IPS-20b (cell line): Measurements from ENCODE around the gene CTDP1.
"Not testable (repeated sequence)": the region's sequence is repeated elsewhere in the genome, so short reads cannot be mapped to it uniquely, and the experiment has no call there.

ENCODE experiments used
- H3K27ac ChIP-seq: one replicate; pipeline ENCODE4 v1.5.1; 2013; ENCODE audit warnings: low read length
- H3K27me3 ChIP-seq: 2 replicates; pipeline ENCODE4 v1.6.1; 2013; ENCODE audit warnings: mild to moderate bottlenecking, low read length, inconsistent platforms; ENCODE audit not compliant: insufficient read depth
- H3K36me3 ChIP-seq: 2 replicates; pipeline ENCODE4 v1.6.1; 2013; ENCODE audit warnings: low read depth, mild to moderate bottlenecking, inconsistent platforms, low read length, moderate library complexity; ENCODE audit not compliant: insufficient read depth
- H3K4me1 ChIP-seq: 2 replicates; pipeline ENCODE4 v1.6.1; 2013; ENCODE audit warnings: mild to moderate bottlenecking, control low read depth, inconsistent platforms, low read length, moderate library complexity; ENCODE audit not compliant: insufficient read depth
- H3K4me3 ChIP-seq: 2 replicates; pipeline ENCODE4 v1.5.1; 2013; ENCODE audit warnings: mild to moderate bottlenecking, low read length, inconsistent platforms
- H3K9ac ChIP-seq: 2 replicates; pipeline ENCODE4 v1.6.1; 2013; ENCODE audit warnings: low read depth, mild to moderate bottlenecking, inconsistent platforms, low read length, moderate library complexity
- H3K9me3 ChIP-seq: 2 replicates; pipeline ENCODE4 v1.6.1; 2013; ENCODE audit warnings: mild to moderate bottlenecking, low read depth, low read length, inconsistent platforms; ENCODE audit not compliant: insufficient read depth

Gene CTDP1

DNA sequence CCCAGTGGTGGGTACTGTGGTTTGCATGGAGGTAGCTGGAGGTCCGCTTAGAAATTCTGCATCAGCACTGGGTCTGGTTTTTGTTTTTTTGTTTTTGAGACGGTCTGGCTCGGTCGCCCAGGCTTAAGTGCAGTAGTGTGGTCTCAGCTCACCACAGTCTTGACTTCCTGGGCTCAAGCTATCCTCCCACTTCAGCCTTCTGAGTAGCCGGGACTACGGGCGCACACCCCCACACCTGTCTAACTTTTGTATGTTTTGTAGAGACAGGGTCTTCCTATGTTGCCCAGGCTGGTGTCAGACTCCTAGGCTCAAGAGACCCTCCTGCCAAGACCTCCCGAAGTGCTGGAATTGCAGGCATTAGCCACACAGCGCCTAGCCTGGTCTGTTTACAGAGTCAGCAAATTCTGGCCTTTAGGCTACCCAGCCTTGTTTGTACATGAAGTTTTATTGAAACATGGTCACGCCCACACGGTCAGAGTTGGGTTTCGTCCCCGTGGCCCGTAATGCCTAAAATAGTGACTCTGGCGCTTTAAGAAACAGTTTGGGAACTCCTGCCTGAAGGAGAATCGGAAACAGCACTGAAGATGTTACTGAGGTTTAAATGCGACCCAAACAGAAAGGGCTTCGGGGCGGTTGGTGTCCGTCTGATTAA is 32.7 kb downstream of the CTDP1 start:
- Histone ChIP-seq H3K9me3 (no peaks in the 10 kb centered on the region), H3K36me3 (peaks cover 74% of the 10 kb centered on the region), H3K4me1 (no peaks in the 10 kb centered on the region), H3K9ac (no peak overlapping the region), H3K27me3 (no peaks in the 10 kb centered on the region), H3K4me3 (no peak overlapping the region), H3K27ac (no peak overlapping the region)

DNA sequence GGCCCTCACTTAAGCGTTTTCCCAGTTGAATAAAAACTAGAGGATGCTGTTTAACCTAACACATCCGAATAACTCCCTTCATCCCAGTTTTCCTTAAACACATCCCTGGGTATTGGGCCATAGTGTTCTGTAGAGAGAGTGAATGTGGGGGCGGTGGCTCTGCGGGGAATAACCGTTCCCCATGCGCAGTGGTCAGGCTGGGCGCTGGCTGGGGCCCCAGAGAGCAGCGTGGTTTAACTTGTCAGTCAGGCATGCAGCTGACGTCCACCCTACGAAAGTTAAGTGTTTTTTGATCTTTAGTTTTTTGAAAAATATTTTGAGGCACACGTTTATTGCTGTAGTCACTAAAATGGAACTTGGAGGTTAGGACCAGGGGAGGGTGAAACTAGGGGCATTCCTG is 33.7 kb downstream of the CTDP1 start:
- Histone ChIP-seq H3K9ac (no peak overlapping the region), H3K4me1 (no peaks in the 10 kb centered on the region), H3K27ac (no peak overlapping the region), H3K36me3 (peaks cover 72% of the 10 kb centered on the region), H3K9me3 (no peaks in the 10 kb centered on the region), H3K4me3 (no peak overlapping the region), H3K27me3 (no peaks in the 10 kb centered on the region)

DNA sequence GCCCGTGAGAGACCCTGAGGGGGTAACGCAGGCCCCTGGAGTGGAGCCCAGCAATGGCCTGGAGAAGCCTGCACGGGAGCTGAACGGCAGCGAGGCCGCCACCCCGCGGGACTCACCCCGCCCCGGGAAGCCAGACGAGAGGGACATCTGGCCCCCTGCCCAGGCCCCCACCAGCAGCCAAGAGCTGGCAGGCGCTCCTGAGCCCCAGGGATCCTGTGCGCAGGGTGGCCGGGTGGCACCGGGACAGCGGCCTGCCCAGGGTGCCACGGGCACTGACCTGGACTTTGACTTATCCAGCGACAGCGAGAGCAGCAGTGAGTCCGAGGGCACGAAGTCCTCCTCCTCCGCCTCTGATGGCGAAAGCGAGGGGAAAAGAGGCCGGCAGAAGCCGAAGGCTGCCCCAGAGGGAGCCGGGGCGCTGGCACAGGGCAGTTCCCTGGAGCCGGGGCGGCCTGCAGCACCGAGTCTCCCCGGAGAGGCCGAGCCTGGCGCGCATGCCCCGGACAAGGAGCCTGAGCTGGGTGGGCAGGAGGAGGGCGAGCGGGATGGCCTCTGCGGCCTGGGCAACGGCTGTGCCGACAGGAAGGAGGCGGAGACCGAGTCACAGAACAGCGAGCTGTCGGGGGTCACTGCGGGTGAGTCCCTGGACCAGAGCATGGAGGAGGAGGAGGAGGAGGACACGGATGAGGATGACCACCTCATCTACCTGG is 35.1 kb downstream of the CTDP1 start:
- H3K9ac ChIP-seq: no peak overlapping the region
- peaks cover 75% of the 10 kb centered on the region for H3K36me3 ChIP-seq
- H3K27me3 ChIP-seq: no peaks in the 10 kb centered on the region
- H3K9me3 ChIP-seq: no peaks in the 10 kb centered on the region
- no peaks in the 10 kb centered on the region for H3K4me1 ChIP-seq
- H3K27ac ChIP-seq: no peak overlapping the region
- H3K4me3 ChIP-seq: no peak overlapping the region

DNA sequence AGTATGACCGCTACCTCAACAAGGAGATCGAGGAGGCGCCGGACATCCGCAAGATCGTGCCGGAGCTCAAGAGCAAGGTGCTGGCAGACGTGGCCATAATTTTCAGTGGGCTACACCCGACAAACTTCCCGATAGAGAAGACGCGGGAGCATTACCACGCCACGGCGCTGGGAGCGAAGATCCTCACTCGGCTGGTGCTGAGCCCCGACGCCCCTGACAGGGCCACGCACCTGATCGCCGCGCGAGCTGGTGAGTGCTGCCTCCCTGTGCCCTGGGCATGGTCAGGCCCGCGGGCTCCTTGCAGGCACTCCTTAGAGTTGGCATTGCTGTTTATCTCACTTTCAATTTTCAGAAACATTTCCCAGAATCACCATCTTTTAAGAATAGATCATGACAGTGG is 35.7 kb downstream of the CTDP1 start:
- Histone ChIP-seq H3K4me3 (no peak overlapping the region), H3K36me3 (peaks cover 73% of the 10 kb centered on the region), H3K27ac (no peak overlapping the region), H3K27me3 (no peaks in the 10 kb centered on the region), H3K9ac (no peak overlapping the region), H3K9me3 (no peaks in the 10 kb centered on the region), H3K4me1 (no peaks in the 10 kb centered on the region)

DNA sequence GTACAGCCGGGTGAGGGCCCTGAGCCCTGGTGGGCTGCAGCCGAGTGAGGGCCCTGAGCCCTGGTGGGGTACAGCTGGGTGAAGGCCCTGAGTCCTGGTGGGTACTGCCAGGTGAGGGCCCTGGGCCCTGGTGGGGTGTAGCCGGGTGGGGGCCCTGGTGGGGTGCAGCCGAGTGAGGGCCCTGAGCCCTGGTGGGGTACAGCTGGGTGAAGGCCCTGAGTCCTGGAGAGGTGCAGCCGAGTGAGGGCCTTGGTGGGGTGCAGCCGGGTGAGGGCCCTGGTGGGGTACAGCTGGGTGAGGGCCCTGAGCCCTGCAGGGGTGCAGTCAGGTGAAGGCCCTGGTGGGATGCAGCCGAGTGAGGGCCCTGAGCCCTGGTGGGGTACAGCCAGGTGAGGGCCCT is 37.5 kb downstream of the CTDP1 start:
- H3K4me3 ChIP-seq: no peak overlapping the region
- no peaks in the 10 kb centered on the region for H3K9me3 ChIP-seq
- peaks cover 79% of the 10 kb centered on the region for H3K36me3 ChIP-seq
- no peak overlapping the region for H3K27ac ChIP-seq
- no peaks in the 10 kb centered on the region for H3K4me1 ChIP-seq
- no peak overlapping the region for H3K9ac ChIP-seq
- H3K27me3 ChIP-seq: no peaks in the 10 kb centered on the region

DNA sequence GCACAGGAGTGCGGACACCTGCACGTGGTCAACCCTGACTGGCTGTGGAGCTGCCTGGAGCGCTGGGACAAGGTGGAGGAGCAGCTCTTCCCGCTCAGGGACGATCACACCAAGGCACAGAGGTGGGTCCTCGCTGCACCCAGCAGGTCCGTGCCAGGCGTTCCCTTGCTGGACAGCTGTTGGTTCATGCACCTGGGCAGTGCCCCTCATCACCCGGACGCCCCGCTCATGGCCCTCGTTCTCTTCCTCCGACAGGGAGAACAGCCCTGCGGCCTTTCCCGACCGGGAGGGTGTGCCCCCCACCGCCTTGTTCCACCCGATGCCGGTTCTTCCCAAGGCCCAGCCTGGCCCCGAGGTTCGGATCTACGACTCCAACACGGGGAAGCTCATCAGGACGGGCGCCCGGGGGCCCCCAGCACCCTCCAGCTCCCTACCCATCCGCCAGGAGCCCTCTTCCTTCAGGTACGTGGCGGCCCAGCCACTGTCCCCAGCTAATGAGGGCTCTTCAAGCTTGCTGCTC is 38.0 kb downstream of the CTDP1 start:
- Histone ChIP-seq H3K4me3 (no peak overlapping the region), H3K27ac (no peak overlapping the region), H3K4me1 (no peaks in the 10 kb centered on the region), H3K27me3 (no peaks in the 10 kb centered on the region), H3K9ac (no peak overlapping the region), H3K36me3 (peaks cover 80% of the 10 kb centered on the region), H3K9me3 (no peaks in the 10 kb centered on the region)

DNA sequence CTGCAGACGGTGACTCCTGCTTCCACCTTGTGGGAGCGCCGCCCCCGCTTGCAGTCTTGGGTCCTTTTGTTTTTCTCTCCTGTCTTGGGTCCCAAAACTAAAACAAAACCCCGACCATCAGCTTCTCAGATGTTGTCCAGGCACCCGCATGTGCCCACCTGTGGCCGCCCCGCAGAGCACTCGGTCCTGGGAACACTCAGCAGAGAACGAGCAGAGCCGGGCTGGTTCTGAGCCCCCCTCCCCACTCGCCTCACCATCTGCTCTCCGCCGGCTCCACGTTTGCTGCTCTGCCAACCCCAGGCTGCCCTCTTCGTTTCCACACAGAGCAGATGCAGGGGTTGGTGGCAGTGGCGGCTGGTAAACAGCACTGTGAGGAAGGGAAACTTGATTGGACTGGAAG is 38.5 kb downstream of the CTDP1 start:
- Histone ChIP-seq H3K4me3 (no peak overlapping the region), H3K9ac (no peak overlapping the region), H3K27ac (no peak overlapping the region), H3K4me1 (no peaks in the 10 kb centered on the region), H3K9me3 (no peaks in the 10 kb centered on the region), H3K36me3 (peaks cover 81% of the 10 kb centered on the region), H3K27me3 (no peaks in the 10 kb centered on the region)

DNA sequence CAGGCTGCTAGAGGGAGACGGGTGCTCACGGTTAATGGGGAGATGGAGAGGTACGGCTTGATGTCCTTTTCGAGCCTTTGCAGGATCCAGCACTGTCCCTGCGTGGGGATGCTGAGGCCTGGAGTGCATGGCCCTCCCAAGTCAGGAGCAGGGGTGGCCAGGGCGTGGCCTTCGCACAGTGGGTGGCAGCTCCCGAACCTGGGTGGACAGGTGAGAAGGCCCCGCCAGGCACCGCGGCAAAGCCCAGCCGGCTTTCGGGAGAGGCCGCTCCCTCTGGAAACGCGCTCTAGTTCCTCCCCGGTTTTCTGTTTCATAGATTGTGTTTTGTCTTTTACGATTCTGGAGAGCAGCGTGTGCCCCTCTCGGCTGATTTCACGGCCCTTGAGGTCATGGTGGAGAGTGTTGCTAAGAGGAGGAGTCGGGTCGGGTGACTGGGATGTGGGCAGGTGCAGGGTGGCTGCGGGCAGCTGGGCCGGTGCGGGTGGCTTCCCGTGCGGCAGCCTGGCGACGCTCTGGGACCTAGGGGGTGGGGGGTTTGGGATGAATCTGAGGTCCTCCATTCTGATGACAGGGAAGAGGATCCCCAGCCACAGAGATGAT is 39.4 kb downstream of the CTDP1 start:
- Histone ChIP-seq H3K4me3 (no peak overlapping the region), H3K36me3 (peaks cover 80% of the 10 kb centered on the region), H3K9ac (no peak overlapping the region), H3K27ac (no peak overlapping the region), H3K4me1 (no peaks in the 10 kb centered on the region), H3K27me3 (no peaks in the 10 kb centered on the region), H3K9me3 (no peaks in the 10 kb centered on the region)

DNA sequence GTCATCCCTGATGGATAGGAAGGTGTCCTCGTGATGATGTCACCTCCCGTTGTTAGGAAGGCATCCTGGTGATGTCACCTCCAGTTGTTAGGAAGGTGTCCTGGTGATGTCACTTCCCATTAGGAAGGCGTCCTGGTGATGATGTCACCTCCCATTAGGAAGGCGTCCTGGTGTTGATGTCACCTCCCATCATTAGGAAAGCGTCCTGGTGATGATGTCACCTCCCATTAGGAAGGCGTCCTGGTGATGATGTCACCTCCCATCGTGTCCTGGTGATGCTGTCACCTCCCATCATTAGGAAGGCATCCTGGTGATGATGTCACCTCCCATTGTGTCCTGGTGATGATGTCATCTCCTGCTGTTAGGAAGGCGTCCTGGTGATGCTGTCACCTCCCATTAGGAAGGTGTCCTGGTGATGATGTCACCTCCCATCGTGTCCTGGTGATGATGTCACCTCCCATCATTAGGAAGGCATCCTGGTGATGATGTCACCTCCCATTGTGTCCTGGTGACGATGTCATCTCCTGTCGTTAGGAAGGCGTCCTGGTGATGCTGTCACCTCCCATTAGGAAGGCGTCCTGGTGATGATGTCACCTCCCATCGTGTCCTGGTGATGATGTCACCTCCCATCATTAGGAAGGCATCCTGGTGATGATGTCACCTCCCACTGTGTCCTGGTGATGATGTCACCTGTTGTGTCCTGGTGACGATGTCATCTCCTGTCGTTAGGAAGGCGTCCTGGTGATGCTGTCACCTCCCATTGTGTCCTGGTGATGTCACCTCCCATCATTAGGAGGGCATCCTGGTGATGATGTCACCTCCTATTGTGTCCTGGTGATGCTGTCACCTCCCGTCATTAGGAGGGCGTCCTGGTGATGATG is 40.1 kb downstream of the CTDP1 start:
- not testable (repeated sequence) for H3K4me1 ChIP-seq, H3K9ac ChIP-seq, H3K27ac ChIP-seq, H3K27me3 ChIP-seq, H3K4me3 ChIP-seq, H3K9me3 ChIP-seq
- H3K36me3 ChIP-seq: peaks cover 74% of the 10 kb centered on the region

DNA sequence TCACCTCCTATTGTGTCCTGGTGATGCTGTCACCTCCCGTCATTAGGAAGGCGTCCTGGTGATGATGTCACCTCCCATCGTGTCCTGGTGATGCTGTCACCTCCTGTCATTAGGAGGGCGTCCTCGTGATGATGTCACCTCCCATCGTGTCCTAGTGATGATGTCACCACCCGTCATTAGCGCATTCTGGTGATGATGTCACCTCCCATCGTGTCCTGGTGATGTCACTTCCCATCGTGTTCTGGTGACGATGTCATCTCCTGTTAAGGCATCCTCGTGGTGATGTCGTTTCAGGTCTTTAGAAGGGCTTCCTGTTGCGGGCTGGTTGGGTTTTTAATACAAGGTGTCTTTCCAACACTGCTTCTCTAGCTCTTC is 40.7 kb downstream of the CTDP1 start:
- H3K4me1 ChIP-seq: no peaks in the 10 kb centered on the region
- no peaks in the 10 kb centered on the region for H3K9me3 ChIP-seq
- no peaks in the 10 kb centered on the region for H3K27me3 ChIP-seq
- no peak overlapping the region for H3K27ac ChIP-seq
- H3K36me3 ChIP-seq: peaks cover 68% of the 10 kb centered on the region
- H3K4me3 ChIP-seq: no peak overlapping the region
- no peak overlapping the region for H3K9ac ChIP-seq

DNA sequence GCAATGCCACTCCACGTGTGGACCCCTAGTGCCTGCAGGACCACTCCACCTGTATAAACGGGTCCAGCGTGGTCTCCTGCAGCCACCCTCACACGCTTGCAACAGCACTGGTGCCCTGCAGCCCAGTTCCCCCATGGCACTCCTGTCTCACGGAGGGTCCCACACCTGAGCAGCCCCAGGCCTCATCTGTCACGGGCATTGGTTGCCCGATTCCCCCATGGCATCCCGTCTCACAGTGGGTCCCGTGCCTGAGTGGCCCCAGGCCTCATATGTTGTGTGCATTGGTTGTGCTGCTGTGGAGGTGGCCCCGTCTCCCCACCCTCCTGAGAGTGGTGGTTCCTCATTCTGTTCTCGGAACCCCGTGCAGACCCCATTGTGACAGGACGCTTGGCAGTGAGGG is 43.4 kb downstream of the CTDP1 start:
- Histone ChIP-seq H3K27me3 (no peaks in the 10 kb centered on the region), H3K27ac (no peak overlapping the region), H3K4me3 (no peak overlapping the region), H3K36me3 (peaks cover 47% of the 10 kb centered on the region), H3K9ac (no peak overlapping the region), H3K4me1 (no peaks in the 10 kb centered on the region), H3K9me3 (no peaks in the 10 kb centered on the region)
